ENCODE results near the gene SMIM41.
"Not testable (repeated sequence)": the region's sequence is repeated elsewhere in the genome, so short reads cannot be mapped to it uniquely, and the experiment has no call there.

The SMIM41 gene

GRCh38 chr12:52086366-52086765 is 6.9 kb downstream of the SMIM41 start:
- DNase-seq = no peak

- DNase-seq = no peak
Observed at GRCh38 chr12:52086944-52087835, 7.7 kb downstream of the SMIM41 start.

- no peak for DNase-seq
Observed at GRCh38 chr12:52087961-52088820, 8.7 kb downstream of the SMIM41 start.

- no peak for DNase-seq
Observed at GRCh38 chr12:52089491-52089890, 10.0 kb downstream of the SMIM41 start.

GRCh38 chr12:52090291-52090690 is 10.8 kb downstream of the SMIM41 start:
- no peak for DNase-seq

- no peak for DNase-seq
Observed at GRCh38 chr12:52091061-52091460, 11.6 kb downstream of the SMIM41 start.

GRCh38 chr12:52091869-52092268 is 12.4 kb downstream of the SMIM41 start:
- no peak for DNase-seq

- DNase-seq = no peak
Observed at GRCh38 chr12:52093346-52093745, 13.8 kb downstream of the SMIM41 start.

GRCh38 chr12:52096332-52097044 is 17.0 kb downstream of the SMIM41 start:
- no peak for DNase-seq

GRCh38 chr12:52097045-52097666 is 17.7 kb downstream of the SMIM41 start:
- DNase-seq = no peak

- DNase-seq = not testable (repeated sequence)
Observed at GRCh38 chr12:52104431-52105089, 25.1 kb downstream of the SMIM41 start.

- peak; percentile 73 for DNase-seq
Observed at GRCh38 chr12:52116222-52117125, 37.0 kb downstream of the SMIM41 start.

GRCh38 chr12:52117806-52118475 is 38.4 kb downstream of the SMIM41 start:
- not testable (repeated sequence) for DNase-seq

- DNase-seq = peak; percentile 41
Observed at GRCh38 chr12:52119398-52120254, 40.1 kb downstream of the SMIM41 start.

GRCh38 chr12:52120951-52121823 is 41.7 kb downstream of the SMIM41 start:
- DNase-seq = no peak

- peak; percentile 60 for DNase-seq
Observed at GRCh38 chr12:52121824-52122539, 42.5 kb downstream of the SMIM41 start.

- no peak for DNase-seq
Observed at GRCh38 chr12:52122540-52122871, 43.0 kb downstream of the SMIM41 start.

- DNase-seq = no peak
Observed at GRCh38 chr12:52122904-52123303, 43.4 kb downstream of the SMIM41 start.

All from CD4-positive, alpha-beta T cell treated with Interleukin-21 for 1 hour (primary cell).